KG1 (cell line): Measurements from ENCODE around the gene PRPF6.
"Not testable (repeated sequence)": the region's sequence is repeated elsewhere in the genome, so short reads cannot be mapped to it uniquely, and the experiment has no call there.

Experiments used
- DNase-seq: peaks from one replicate; lab custom pipeline; 2025; lab: John Stamatoyannopoulos, UW

Gene PRPF6

GRCh38 chr20:63973636-63974401 lies 7.1 kb upstream of the PRPF6 start:
- DNase-seq, result peak; percentile 52

- no peak for DNase-seq
Observed at GRCh38 chr20:63974402-63975200, 6.3 kb upstream of the PRPF6 start.

GRCh38 chr20:63976511-63976910 lies 4.4 kb upstream of the PRPF6 start:
- DNase-seq, result not testable (repeated sequence)

GRCh38 chr20:63976980-63977738 lies 3.8 kb upstream of the PRPF6 start:
- DNase-seq, result no peak

GRCh38 chr20:63977739-63978276 lies 3.1 kb upstream of the PRPF6 start:
- no peak for DNase-seq

GRCh38 chr20:63978319-63979228 lies 2.4 kb upstream of the PRPF6 start:
- DNase-seq, result no peak

GRCh38 chr20:63979229-63979556 lies 1.7 kb upstream of the PRPF6 start:
- no peak for DNase-seq

GRCh38 chr20:63979557-63980316 lies 1.2 kb upstream of the PRPF6 start, which contains the start of gene SAMD10:
Gene SAMD10 (minus strand): TSS chr20:63979642. CDS start chr20:63979467, 175 bp downstream.
- DNase-seq, result peak; percentile 64

- DNase-seq, result no peak
Observed at GRCh38 chr20:63980317-63980805, 571 bp upstream of the PRPF6 start.

GRCh38 chr20:63982937-63983336 lies 2.0 kb downstream of the PRPF6 start:
- DNase-seq, result no peak

GRCh38 chr20:64000906-64001305 lies 20.0 kb downstream of the PRPF6 start:
- no peak for DNase-seq

- no peak for DNase-seq
Observed at GRCh38 chr20:64001607-64002011, 20.7 kb downstream of the PRPF6 start.

- DNase-seq, result no peak
Observed at GRCh38 chr20:64003960-64004725, 23.2 kb downstream of the PRPF6 start.

- DNase-seq, result no peak
Observed at GRCh38 chr20:64005394-64005793, 24.5 kb downstream of the PRPF6 start.

- DNase-seq, result no peak
Observed at GRCh38 chr20:64006490-64006889, 25.6 kb downstream of the PRPF6 start.

GRCh38 chr20:64006902-64007301 lies 26.0 kb downstream of the PRPF6 start:
- DNase-seq, result no peak

- DNase-seq, result no peak
Observed at GRCh38 chr20:64009811-64010387, 29.0 kb downstream of the PRPF6 start.

GRCh38 chr20:64010711-64011237 lies 29.8 kb downstream of the PRPF6 start:
- DNase-seq, result no peak

- DNase-seq, result no peak
Observed at GRCh38 chr20:64011366-64011779, 30.4 kb downstream of the PRPF6 start.
